NB4 (cell line): ENCODE results near the gene ELSPBP1.
"Not testable (repeated sequence)": the region's sequence is repeated elsewhere in the genome, so short reads cannot be mapped to it uniquely, and the experiment has no call there.

ENCODE experiments used
- DNase-seq: peaks from one replicate; pipeline ENCODE4 v3.0.0; 2010; ENCODE audit warnings: low read depth
- H3K4me3 ChIP-seq: one replicate; pipeline ENCODE4 v1.5.1; 2011; ENCODE audit warnings: mild to moderate bottlenecking, low read depth, low read length, moderate library complexity
- CTCF ChIP-seq: IDR thresholded peaks from one replicate; pipeline ENCODE4 v1.5.1; 2012; ENCODE audit warnings: low read depth, low read length
- MYC ChIP-seq: IDR thresholded peaks from 2 replicates; pipeline ENCODE4 v1.6.1; 2011; ENCODE audit warnings: low read depth, low read length
- POLR2A ChIP-seq: IDR thresholded peaks from 2 replicates; pipeline ENCODE4 v1.6.1; 2011; ENCODE audit warnings: mild to moderate bottlenecking; ENCODE audit not compliant: insufficient read length; ENCODE audit errors: extremely low read depth
- TF ChIP-seq, protein P1 (sequence below): IDR thresholded peaks from 2 replicates; pipeline ENCODE4 v1.6.1; 2011; ENCODE audit warnings: low read depth, low read length

Gene ELSPBP1

GRCh38 chr19:47994209-47994802, at the start of gene ELSPBP1:
ELSPBP1 (plus strand) TSS chr19:47994632; CDS start chr19:48008668, 14,036 bp downstream.
- no peak within 1 kb of the TSS for H3K4me3 ChIP-seq
- TF ChIP-seq MYC: no peak
- no peak for TF ChIP-seq POLR2A
- no peak for TF ChIP-seq CTCF
- TF ChIP-seq, protein P1, sequence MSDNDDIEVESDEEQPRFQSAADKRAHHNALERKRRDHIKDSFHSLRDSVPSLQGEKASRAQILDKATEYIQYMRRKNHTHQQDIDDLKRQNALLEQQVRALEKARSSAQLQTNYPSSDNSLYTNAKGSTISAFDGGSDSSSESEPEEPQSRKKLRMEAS: no peak
- no peak for DNase-seq

- TF ChIP-seq CTCF: peak; percentile 50
- DNase-seq, H3K4me3 ChIP-seq: not testable (repeated sequence)
Observed at GRCh38 chr19:47949852-47950521, 44.4 kb upstream of the ELSPBP1 start.

GRCh38 chr19:47952132-47952531, 42.3 kb upstream of the ELSPBP1 start:
- not testable (repeated sequence) for DNase-seq, H3K4me3 ChIP-seq

GRCh38 chr19:47955936-47956335, 38.5 kb upstream of the ELSPBP1 start:
- not testable (repeated sequence) for DNase-seq, H3K4me3 ChIP-seq

DNA sequence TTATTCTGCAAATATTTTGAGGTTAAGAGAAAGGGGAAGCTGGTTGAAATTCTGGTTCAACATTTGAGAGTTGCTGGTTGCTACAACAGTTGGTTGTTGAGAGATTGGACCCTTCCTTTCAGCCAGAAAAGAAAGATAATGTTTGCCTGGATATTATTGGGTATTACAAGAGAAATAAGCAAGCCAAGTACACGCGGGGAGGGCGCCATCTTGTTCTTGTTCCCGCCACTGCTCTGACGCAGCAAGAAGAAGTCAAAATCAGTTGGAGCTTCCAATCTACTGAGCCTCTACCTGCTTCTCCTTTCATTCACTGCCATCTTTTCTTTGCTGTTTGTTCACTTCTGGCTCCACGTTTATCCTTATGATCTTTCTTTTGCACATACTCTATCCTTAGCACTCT, 20.9 kb upstream of the ELSPBP1 start:
- no peak overlapping the region for H3K4me3 ChIP-seq
- DNase-seq: no peak
- no peak for TF ChIP-seq CTCF
- no peak for TF ChIP-seq POLR2A
- no peak for TF ChIP-seq MYC
- TF ChIP-seq, protein P1: no peak

- TF ChIP-seq, protein P1: peak; percentile 55
- TF ChIP-seq MYC (no peak), CTCF (no peak), POLR2A (no peak)
- H3K4me3 ChIP-seq: no peak overlapping the region
- DNase-seq: peak; percentile 59
Observed at GRCh38 chr19:47991191-47991808, 3.1 kb upstream of the ELSPBP1 start.

- no peak within 1 kb of the TSS for H3K4me3 ChIP-seq
- TF ChIP-seq CTCF: no peak
- no peak for TF ChIP-seq MYC
- TF ChIP-seq POLR2A: no peak
- TF ChIP-seq, protein P1: no peak
- DNase-seq: no peak
Observed at GRCh38 chr19:47992070-47992469, 2.4 kb upstream of the ELSPBP1 start, which contains the start of gene BSPH1. BSPH1 (minus strand) TSS chr19:47992170; CDS start chr19:47992081, 89 bp downstream.
